ENCODE measurements around the gene IDH3A. TPM values are rescaled to one million over a fixed set of nuclear protein-coding genes. Genes with fewer than 3 reads are reported as not detected.

IDH3A gene
- total RNA-seq, 1 experiment from 2014 or later: 67.8 TPM

DNA sequence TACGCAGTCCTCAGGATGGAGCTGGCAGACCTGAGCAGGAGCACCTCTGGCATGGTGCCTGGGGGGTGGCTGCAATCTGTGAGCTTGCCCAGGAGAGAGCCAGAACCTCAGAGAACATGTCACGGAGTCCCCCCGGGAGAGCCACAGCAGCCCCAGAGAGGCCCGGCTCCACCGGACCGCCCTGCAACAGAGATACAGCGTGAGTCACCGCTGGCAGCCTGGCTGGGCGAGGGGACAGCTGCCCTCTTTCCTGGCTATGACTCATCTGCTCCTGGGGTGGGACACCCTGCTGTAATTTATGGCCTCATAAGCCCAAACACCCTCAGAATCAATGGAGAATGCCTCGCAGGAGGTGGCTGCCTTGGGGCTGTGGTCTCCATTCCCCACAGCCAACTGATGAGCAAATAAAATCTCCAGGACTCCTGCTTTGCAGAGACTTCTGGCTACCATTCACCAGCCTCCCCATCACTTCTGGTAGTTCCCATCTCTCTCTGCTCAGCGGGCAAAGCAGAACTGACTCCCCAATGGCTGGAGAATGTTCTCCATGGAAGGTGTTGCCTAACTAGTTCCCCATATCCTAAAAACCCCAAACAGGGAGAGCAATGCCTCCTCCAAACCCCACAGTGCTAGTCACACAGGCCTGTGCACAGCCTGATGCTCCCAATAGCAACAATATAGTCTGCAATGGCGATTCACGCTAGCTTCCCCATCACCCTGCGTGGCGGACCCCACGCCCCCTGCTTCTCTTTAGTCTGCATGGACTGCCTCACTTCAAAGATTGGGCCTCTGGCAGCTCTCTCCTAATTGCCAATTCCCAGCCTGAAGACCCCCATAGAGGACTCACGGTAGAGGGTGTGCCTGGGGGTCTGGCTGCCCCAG lies 63.6 kb downstream of the IDH3A start:
- H3K4me1 ChIP-seq (replicated peaks; ENCODE audit: insufficient read depth): peaks cover 99% of the 10 kb centered on the region
- POLR2A ChIA-PET (ENCODE audit: unreplicated experiment): interaction anchor here (0.7 kb wide), 1 partner anchor 81 kb away, joined by 8 read pairs; no protein-coding TSS in a partner anchor

DNA sequence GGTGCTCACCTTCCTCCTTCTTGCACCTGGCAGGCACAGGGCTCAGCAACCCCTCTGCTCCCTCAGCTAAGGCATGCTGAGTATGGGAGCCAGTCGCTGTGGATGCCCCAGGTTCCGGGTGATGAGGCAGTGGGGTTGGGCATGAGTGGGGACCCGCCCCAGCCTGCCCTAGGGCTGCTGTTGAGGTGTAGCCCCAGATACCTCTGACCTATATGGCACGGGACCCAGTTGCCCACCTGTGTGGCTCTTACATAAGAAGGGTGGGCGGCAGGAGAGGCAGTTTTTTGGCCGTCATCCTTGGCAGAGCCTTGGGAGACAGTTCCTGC lies 64.2 kb downstream of the IDH3A start:
- Histone ChIP-seq H3K36me3 (ENCODE audit: low read depth) (no peaks in the 10 kb centered on the region), H3K4me2 (peak overlapping the region; percentile 56), H3K27me3 (ENCODE audit: insufficient read depth, low read depth) (no peaks in the 10 kb centered on the region), H3K27ac (no peak overlapping the region), H3K4me3 (no peak overlapping the region), H3K79me2 (ENCODE audit: low read depth) (no peaks in the 10 kb centered on the region), H3K4me1 (replicated peaks; ENCODE audit: insufficient read depth) (peaks cover 93% of the 10 kb centered on the region), H2AFZ (no peak overlapping the region), H4K20me1 (ENCODE audit: insufficient read depth) (no peaks in the 10 kb centered on the region), H3K9me2 (ENCODE audit: insufficient read depth) (no peaks in the 10 kb centered on the region), H3K9me3 (ENCODE audit: insufficient read depth, low read depth) (no peaks in the 10 kb centered on the region), H3F3A (ENCODE audit: insufficient read depth, low read depth) (peaks cover 52% of the 10 kb centered on the region)
- TF ChIP-seq, protein P1, sequence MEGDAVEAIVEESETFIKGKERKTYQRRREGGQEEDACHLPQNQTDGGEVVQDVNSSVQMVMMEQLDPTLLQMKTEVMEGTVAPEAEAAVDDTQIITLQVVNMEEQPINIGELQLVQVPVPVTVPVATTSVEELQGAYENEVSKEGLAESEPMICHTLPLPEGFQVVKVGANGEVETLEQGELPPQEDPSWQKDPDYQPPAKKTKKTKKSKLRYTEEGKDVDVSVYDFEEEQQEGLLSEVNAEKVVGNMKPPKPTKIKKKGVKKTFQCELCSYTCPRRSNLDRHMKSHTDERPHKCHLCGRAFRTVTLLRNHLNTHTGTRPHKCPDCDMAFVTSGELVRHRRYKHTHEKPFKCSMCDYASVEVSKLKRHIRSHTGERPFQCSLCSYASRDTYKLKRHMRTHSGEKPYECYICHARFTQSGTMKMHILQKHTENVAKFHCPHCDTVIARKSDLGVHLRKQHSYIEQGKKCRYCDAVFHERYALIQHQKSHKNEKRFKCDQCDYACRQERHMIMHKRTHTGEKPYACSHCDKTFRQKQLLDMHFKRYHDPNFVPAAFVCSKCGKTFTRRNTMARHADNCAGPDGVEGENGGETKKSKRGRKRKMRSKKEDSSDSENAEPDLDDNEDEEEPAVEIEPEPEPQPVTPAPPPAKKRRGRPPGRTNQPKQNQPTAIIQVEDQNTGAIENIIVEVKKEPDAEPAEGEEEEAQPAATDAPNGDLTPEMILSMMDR (conservative IDR thresholded peaks at IDR 0.05): no peak
- no peak for TF ChIP-seq EZH2 (IDR thresholded peaks at IDR 0.05; ENCODE audit: low read depth)
- CTCF ChIA-PET: no interaction called here
- no peak for DNase-seq
- intact Hi-C loops (cut with micrococcal nuclease; ENCODE audit: unreplicated experiment): no loop called here
- POLR2A ChIA-PET (ENCODE audit: unreplicated experiment): interaction anchor here (0.7 kb wide), 1 partner anchor 81 kb away, joined by 8 read pairs; no protein-coding TSS in a partner anchor
- no TSS peak for BruUV-seq (replicated peaks)

More for the DNA sequence above, 63.6 kb downstream of the IDH3A start:
- Histone ChIP-seq H3K27ac (no peak overlapping the region), H3K9me3 (ENCODE audit: insufficient read depth, low read depth) (no peaks in the 10 kb centered on the region), H3K27me3 (ENCODE audit: insufficient read depth, low read depth) (no peaks in the 10 kb centered on the region), H4K20me1 (ENCODE audit: insufficient read depth) (no peaks in the 10 kb centered on the region), H3K36me3 (ENCODE audit: low read depth) (no peaks in the 10 kb centered on the region), H3K4me3 (no peak overlapping the region), H2AFZ (no peak overlapping the region), H3K4me2 (peak overlapping the region; percentile 56), H3F3A (ENCODE audit: insufficient read depth, low read depth) (peaks cover 52% of the 10 kb centered on the region), H3K9me2 (ENCODE audit: insufficient read depth) (no peaks in the 10 kb centered on the region), H3K79me2 (ENCODE audit: low read depth) (no peaks in the 10 kb centered on the region)
- intact Hi-C loops (cut with micrococcal nuclease; ENCODE audit: unreplicated experiment): no loop called here
- no TSS peak for BruUV-seq (replicated peaks)
- DNase-seq: peak; percentile 85
- CTCF ChIA-PET: interaction anchor here (0.6 kb wide), 1 partner anchor 9 kb away, joined by 3 read pairs; no protein-coding TSS in a partner anchor
- TF ChIP-seq, protein P1 (conservative IDR thresholded peaks at IDR 0.05): no peak
- TF ChIP-seq EZH2 (IDR thresholded peaks at IDR 0.05; ENCODE audit: low read depth): no peak

DNA sequence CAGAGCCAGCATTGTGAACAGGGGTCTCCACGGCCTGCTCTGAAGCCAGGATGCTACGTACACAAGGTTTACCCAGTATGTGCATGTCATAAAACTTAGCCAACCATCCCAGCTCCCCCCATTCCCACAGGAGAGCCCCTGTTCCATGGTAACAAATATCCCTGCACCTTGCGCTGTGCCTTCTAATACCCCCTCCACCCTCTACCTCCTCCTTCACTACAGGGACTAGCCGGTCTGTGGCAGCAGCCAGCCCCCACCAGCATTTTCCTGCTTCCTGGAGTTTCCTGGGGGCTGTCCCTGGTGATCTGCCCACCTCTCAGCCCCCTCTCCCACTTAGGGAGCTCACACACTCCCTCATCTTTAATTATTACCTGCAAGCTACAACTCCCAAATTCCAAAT lies 64.8 kb downstream of the IDH3A start:
- no TSS peak for BruUV-seq (replicated peaks)
- H3K4me1 ChIP-seq (replicated peaks; ENCODE audit: insufficient read depth): peaks cover 88% of the 10 kb centered on the region
- POLR2A ChIA-PET (ENCODE audit: unreplicated experiment): interaction anchor here (0.6 kb wide), 1 partner anchor 36 kb away, joined by 18 read pairs; no protein-coding TSS in a partner anchor
- no peak overlapping the region for H3K4me2 ChIP-seq
- CTCF ChIA-PET: no interaction called here
- H3K79me2 ChIP-seq (ENCODE audit: low read depth): no peaks in the 10 kb centered on the region
- H3K9me3 ChIP-seq (ENCODE audit: insufficient read depth, low read depth): no peaks in the 10 kb centered on the region
- peaks cover 48% of the 10 kb centered on the region for H3F3A ChIP-seq (ENCODE audit: insufficient read depth, low read depth)
- TF ChIP-seq, protein P1 (conservative IDR thresholded peaks at IDR 0.05): no peak
- TF ChIP-seq EZH2 (IDR thresholded peaks at IDR 0.05; ENCODE audit: low read depth): no peak
- no peak overlapping the region for H2AFZ ChIP-seq
- H3K9me2 ChIP-seq (ENCODE audit: insufficient read depth): no peaks in the 10 kb centered on the region
- no peaks in the 10 kb centered on the region for H3K36me3 ChIP-seq (ENCODE audit: low read depth)
- H4K20me1 ChIP-seq (ENCODE audit: insufficient read depth): no peaks in the 10 kb centered on the region
- no peak overlapping the region for H3K27ac ChIP-seq
- H3K4me3 ChIP-seq: no peak overlapping the region
- no peak for DNase-seq
- intact Hi-C loops (cut with micrococcal nuclease; ENCODE audit: unreplicated experiment): no loop called here
- no peaks in the 10 kb centered on the region for H3K27me3 ChIP-seq (ENCODE audit: insufficient read depth, low read depth)
